B cell (primary cell): ENCODE results near the gene MAGEA11.
"Not testable (repeated sequence)": the region's sequence is repeated elsewhere in the genome, so short reads cannot be mapped to it uniquely, and the experiment has no call there.

ENCODE experiments used
- EZH2 ChIP-seq: IDR thresholded peaks from 2 replicates; pipeline ENCODE4 v1.6.1; 2012; ENCODE audit warnings: borderline replicate concordance, low read depth, mild to moderate bottlenecking, moderate library complexity, low read length; ENCODE audit not compliant: insufficient read depth, poor library complexity, severe bottlenecking
- TF ChIP-seq, protein P1 (sequence below): fragments of 200-600 bp; IDR thresholded peaks from one replicate; pipeline ENCODE4 v1.8.0; 2022; ENCODE audit warnings: antibody characterized with exemption, mild to moderate bottlenecking

DNA sequence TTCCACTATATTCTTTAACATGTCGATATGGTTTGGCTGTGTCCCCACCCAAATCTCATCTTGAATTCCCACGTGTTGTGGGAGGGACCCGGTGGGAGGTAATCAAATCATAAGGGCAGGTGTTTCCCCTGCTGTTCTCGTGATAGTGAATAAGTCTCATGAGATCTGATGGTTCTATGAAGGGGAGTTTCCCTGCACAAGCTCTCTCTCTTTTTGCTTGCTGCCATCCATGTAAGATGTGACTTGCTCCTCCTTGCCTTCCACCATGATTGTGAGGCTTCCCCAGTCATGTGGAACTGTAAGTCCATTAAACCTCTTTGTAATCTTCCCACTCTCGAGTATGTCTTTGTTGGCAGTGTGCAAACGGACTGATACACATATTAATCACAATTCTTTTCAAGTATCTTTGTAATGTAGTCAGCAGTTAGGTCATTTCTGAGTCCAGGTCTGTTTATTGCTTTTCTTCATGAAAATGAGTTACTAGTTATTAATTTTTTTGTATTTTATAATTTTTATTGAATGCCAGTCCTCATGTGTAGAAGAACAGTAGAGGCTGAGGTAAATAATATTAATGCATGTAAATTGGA, 19.1 kb upstream of the MAGEA11 start:
- TF ChIP-seq, protein P1, sequence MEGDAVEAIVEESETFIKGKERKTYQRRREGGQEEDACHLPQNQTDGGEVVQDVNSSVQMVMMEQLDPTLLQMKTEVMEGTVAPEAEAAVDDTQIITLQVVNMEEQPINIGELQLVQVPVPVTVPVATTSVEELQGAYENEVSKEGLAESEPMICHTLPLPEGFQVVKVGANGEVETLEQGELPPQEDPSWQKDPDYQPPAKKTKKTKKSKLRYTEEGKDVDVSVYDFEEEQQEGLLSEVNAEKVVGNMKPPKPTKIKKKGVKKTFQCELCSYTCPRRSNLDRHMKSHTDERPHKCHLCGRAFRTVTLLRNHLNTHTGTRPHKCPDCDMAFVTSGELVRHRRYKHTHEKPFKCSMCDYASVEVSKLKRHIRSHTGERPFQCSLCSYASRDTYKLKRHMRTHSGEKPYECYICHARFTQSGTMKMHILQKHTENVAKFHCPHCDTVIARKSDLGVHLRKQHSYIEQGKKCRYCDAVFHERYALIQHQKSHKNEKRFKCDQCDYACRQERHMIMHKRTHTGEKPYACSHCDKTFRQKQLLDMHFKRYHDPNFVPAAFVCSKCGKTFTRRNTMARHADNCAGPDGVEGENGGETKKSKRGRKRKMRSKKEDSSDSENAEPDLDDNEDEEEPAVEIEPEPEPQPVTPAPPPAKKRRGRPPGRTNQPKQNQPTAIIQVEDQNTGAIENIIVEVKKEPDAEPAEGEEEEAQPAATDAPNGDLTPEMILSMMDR, result not testable (repeated sequence)
- TF ChIP-seq EZH2, result not testable (repeated sequence)
